ENCODE data around the gene KDM6A. TPM values are rescaled to one million over a fixed set of nuclear protein-coding genes. Genes with fewer than 3 reads are reported as not detected.

Gene KDM6A
- total and polyA plus RNA-seq, 2 of the 13 experiments (the other 11 are each of a cell fraction or from before 2014, with no cell fraction given) = 16.7 to 18.2 TPM

DNA sequence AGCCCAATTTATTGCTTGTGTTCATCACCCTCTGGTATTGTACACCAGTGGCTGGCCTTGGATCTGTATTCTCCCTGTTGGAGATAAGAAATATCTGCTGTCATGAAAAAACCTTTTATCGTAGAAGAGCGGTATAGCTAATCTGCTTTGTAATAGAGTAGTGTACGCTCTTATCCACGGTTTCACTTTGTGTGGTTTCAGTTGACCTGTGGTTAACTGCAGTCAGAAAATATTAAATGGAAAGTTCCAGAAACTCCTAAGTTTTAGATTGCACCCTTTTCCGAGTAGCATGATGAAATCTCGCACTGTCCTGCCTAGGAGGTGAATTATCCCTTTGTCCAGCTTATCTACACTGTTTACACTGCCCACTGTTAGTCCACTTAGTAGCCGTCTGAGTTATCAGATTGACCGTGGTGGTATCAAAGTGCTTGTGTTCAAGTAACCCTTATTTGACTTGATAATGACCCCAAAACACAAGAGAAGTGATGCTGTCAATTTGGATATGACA lies 42.4 kb downstream of the KDM6A start (continued):
- TF ChIP-seq, protein P1, sequence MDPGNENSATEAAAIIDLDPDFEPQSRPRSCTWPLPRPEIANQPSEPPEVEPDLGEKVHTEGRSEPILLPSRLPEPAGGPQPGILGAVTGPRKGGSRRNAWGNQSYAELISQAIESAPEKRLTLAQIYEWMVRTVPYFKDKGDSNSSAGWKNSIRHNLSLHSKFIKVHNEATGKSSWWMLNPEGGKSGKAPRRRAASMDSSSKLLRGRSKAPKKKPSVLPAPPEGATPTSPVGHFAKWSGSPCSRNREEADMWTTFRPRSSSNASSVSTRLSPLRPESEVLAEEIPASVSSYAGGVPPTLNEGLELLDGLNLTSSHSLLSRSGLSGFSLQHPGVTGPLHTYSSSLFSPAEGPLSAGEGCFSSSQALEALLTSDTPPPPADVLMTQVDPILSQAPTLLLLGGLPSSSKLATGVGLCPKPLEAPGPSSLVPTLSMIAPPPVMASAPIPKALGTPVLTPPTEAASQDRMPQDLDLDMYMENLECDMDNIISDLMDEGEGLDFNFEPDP (CRISPR knock-in tag; conservative IDR thresholded peaks at IDR 0.05) = no peak
- TF ChIP-seq ZNF839 (CRISPR knock-in tag; IDR thresholded peaks at IDR 0.05; ENCODE audit: borderline replicate concordance) = no peak
- TF ChIP-seq, protein P2, sequence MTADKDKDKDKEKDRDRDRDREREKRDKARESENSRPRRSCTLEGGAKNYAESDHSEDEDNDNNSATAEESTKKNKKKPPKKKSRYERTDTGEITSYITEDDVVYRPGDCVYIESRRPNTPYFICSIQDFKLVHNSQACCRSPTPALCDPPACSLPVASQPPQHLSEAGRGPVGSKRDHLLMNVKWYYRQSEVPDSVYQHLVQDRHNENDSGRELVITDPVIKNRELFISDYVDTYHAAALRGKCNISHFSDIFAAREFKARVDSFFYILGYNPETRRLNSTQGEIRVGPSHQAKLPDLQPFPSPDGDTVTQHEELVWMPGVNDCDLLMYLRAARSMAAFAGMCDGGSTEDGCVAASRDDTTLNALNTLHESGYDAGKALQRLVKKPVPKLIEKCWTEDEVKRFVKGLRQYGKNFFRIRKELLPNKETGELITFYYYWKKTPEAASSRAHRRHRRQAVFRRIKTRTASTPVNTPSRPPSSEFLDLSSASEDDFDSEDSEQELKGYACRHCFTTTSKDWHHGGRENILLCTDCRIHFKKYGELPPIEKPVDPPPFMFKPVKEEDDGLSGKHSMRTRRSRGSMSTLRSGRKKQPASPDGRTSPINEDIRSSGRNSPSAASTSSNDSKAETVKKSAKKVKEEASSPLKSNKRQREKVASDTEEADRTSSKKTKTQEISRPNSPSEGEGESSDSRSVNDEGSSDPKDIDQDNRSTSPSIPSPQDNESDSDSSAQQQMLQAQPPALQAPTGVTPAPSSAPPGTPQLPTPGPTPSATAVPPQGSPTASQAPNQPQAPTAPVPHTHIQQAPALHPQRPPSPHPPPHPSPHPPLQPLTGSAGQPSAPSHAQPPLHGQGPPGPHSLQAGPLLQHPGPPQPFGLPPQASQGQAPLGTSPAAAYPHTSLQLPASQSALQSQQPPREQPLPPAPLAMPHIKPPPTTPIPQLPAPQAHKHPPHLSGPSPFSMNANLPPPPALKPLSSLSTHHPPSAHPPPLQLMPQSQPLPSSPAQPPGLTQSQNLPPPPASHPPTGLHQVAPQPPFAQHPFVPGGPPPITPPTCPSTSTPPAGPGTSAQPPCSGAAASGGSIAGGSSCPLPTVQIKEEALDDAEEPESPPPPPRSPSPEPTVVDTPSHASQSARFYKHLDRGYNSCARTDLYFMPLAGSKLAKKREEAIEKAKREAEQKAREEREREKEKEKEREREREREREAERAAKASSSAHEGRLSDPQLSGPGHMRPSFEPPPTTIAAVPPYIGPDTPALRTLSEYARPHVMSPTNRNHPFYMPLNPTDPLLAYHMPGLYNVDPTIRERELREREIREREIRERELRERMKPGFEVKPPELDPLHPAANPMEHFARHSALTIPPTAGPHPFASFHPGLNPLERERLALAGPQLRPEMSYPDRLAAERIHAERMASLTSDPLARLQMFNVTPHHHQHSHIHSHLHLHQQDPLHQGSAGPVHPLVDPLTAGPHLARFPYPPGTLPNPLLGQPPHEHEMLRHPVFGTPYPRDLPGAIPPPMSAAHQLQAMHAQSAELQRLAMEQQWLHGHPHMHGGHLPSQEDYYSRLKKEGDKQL (CRISPR knock-in tag; IDR thresholded peaks at IDR 0.05; ENCODE audit: low read depth) = peak; percentile 81; the same call in 1 of the 2 replicates
- TF ChIP-seq, protein P3, sequence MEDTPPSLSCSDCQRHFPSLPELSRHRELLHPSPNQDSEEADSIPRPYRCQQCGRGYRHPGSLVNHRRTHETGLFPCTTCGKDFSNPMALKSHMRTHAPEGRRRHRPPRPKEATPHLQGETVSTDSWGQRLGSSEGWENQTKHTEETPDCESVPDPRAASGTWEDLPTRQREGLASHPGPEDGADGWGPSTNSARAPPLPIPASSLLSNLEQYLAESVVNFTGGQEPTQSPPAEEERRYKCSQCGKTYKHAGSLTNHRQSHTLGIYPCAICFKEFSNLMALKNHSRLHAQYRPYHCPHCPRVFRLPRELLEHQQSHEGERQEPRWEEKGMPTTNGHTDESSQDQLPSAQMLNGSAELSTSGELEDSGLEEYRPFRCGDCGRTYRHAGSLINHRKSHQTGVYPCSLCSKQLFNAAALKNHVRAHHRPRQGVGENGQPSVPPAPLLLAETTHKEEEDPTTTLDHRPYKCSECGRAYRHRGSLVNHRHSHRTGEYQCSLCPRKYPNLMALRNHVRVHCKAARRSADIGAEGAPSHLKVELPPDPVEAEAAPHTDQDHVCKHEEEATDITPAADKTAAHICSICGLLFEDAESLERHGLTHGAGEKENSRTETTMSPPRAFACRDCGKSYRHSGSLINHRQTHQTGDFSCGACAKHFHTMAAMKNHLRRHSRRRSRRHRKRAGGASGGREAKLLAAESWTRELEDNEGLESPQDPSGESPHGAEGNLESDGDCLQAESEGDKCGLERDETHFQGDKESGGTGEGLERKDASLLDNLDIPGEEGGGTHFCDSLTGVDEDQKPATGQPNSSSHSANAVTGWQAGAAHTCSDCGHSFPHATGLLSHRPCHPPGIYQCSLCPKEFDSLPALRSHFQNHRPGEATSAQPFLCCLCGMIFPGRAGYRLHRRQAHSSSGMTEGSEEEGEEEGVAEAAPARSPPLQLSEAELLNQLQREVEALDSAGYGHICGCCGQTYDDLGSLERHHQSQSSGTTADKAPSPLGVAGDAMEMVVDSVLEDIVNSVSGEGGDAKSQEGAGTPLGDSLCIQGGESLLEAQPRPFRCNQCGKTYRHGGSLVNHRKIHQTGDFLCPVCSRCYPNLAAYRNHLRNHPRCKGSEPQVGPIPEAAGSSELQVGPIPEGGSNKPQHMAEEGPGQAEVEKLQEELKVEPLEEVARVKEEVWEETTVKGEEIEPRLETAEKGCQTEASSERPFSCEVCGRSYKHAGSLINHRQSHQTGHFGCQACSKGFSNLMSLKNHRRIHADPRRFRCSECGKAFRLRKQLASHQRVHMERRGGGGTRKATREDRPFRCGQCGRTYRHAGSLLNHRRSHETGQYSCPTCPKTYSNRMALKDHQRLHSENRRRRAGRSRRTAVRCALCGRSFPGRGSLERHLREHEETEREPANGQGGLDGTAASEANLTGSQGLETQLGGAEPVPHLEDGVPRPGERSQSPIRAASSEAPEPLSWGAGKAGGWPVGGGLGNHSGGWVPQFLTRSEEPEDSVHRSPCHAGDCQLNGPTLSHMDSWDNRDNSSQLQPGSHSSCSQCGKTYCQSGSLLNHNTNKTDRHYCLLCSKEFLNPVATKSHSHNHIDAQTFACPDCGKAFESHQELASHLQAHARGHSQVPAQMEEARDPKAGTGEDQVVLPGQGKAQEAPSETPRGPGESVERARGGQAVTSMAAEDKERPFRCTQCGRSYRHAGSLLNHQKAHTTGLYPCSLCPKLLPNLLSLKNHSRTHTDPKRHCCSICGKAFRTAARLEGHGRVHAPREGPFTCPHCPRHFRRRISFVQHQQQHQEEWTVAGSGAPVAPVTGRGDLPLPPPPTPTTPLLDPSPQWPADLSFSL (CRISPR knock-in tag; IDR thresholded peaks at IDR 0.05) = no peak
- TF ChIP-seq NR2F1 (CRISPR knock-in tag; IDR thresholded peaks at IDR 0.05) = no peak; a peak in 1 of 4 replicates
- TF ChIP-seq GFI1 (CRISPR knock-in tag; IDR thresholded peaks at IDR 0.05; ENCODE audit: borderline replicate concordance) = peak; percentile 58
- TF ChIP-seq LCORL (IDR thresholded peaks at IDR 0.05) = no peak
- peak; percentile 60; the same call in 1 of the 2 replicates for TF ChIP-seq LCORL (CRISPR knock-in tag; IDR thresholded peaks at IDR 0.05)
- no peak for TF ChIP-seq FLYWCH1 (CRISPR knock-in tag; IDR thresholded peaks at IDR 0.05)
- no peak for TF ChIP-seq ATF1 (CRISPR knock-in tag; IDR thresholded peaks at IDR 0.05)
- peak; percentile 51; the same call in 1 of the 2 replicates for TF ChIP-seq HOXA3 (CRISPR knock-in tag; IDR thresholded peaks at IDR 0.05)
- no peak for TF ChIP-seq ARNTL (CRISPR knock-in tag; IDR thresholded peaks at IDR 0.05)
- TF ChIP-seq XRCC5 (optimal IDR thresholded peaks at IDR 0.05; ENCODE audit: low read length) = no peak
- peak; percentile 58; the same call in 1 of the 2 replicates for TF ChIP-seq FOXK1 (CRISPR knock-in tag; IDR thresholded peaks at IDR 0.05; ENCODE audit: borderline replicate concordance, low read depth)
- TF ChIP-seq CC2D1A (CRISPR knock-in tag; IDR thresholded peaks at IDR 0.05) = no peak
- TF ChIP-seq HDAC6 (IDR thresholded peaks at IDR 0.05; ENCODE audit: low read depth, low read length) = no peak
- TF ChIP-seq SIN3B (IDR thresholded peaks at IDR 0.05; ENCODE audit: low read length) = no peak
- TF ChIP-seq ZNF549 (CRISPR knock-in tag; IDR thresholded peaks at IDR 0.05) = no peak
